DMS153 (cell line): ENCODE measurements around the gene GRID1.

Source experiments
- DNase-seq: peaks from one replicate; lab custom pipeline; 2025; lab: John Stamatoyannopoulos, UW

GRID1 gene

DNA sequence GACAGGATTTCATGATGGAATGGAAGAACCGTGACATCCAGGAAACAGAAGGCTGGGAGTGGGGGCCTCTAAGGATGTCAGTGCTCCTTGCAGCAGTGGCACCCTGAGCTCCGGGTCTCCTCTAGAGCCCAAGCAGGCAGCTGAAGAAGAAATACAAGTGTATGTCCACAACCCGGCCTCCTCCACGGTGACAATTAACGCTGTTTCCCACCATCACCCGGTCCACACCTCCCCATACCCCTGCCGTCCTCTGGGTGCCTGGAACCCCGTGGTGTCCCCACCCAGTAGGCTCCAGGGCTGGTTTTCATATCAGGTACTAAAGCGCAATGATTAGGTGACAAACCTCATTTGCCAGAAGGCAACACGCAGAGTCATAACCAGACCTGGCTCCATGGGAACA is 30.3 kb downstream of the GRID1 start:
- no peak for DNase-seq

GRCh38 chr10:86335831-86336230 is 30.8 kb downstream of the GRID1 start:
- DNase-seq, result no peak

GRCh38 chr10:86335257-86335656 is 31.3 kb downstream of the GRID1 start:
- no peak for DNase-seq

DNA sequence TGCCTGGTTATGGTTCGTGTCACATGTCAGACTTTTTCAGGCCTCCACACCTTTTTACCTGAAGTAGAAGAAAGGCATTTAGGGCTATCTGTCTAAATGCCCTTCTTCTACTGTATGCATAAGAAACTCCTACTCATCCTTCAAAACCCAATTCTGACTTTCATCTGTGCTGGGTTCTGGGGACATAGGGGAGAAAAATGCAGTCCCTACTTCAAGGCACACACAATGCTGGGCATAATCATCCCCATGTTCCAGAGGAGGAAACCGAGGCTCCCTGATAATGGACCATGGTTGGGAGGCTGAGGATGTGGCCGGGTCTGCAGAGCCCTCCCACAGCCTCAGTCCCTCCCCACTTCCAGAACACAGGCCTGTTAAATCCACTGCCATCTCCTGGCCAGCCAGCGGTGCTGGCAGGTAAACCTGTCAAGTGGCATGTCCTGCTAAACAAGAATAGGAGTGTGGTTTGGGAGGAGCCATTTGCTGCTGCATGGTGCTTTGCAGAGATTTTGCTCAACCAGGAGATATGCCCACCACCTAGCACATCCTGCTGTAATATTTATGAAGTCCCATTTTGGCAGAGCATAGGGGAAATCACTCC is 32.0 kb downstream of the GRID1 start:
- peak; percentile 76 for DNase-seq

DNA sequence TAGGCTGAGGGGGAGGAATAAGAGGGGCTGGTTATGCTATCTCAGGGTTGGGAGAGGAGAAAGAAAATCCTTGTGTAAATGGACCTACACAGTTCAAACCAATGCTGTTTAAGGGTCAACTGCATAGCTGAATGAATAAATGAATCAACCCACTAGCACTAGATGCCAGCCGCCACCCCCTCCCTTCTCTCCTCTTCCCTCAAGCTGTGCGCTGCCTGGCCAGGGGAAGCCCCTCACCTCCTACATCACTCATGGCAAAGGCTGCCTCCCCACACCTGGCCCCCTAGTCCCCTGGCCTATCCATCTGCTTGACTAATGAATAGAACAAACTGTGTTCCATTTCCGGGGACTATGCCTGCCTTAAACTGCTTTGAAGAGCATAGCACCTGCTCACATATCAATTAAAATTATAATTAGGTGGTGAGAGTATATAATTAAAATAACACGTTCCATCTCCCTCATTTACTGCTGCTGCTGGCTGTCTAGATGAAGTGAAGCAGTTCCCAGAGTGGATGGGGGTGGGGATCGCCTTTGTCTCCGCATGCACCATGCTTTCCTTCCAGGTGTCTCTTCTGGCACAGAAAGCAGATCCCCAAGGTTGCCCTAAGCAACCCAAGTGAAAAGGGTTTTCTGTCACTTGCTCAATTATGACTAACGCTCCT is 32.6 kb downstream of the GRID1 start:
- DNase-seq, result peak; percentile 42

GRCh38 chr10:86331861-86332260 is 34.7 kb downstream of the GRID1 start:
- no peak for DNase-seq

GRCh38 chr10:86330778-86331763 is 35.5 kb downstream of the GRID1 start:
- no peak for DNase-seq

- no peak for DNase-seq
Measured at GRCh38 chr10:86329896-86330680, 36.5 kb downstream of the GRID1 start.

- no peak for DNase-seq
Measured at GRCh38 chr10:86329093-86329710, 37.4 kb downstream of the GRID1 start.

DNA sequence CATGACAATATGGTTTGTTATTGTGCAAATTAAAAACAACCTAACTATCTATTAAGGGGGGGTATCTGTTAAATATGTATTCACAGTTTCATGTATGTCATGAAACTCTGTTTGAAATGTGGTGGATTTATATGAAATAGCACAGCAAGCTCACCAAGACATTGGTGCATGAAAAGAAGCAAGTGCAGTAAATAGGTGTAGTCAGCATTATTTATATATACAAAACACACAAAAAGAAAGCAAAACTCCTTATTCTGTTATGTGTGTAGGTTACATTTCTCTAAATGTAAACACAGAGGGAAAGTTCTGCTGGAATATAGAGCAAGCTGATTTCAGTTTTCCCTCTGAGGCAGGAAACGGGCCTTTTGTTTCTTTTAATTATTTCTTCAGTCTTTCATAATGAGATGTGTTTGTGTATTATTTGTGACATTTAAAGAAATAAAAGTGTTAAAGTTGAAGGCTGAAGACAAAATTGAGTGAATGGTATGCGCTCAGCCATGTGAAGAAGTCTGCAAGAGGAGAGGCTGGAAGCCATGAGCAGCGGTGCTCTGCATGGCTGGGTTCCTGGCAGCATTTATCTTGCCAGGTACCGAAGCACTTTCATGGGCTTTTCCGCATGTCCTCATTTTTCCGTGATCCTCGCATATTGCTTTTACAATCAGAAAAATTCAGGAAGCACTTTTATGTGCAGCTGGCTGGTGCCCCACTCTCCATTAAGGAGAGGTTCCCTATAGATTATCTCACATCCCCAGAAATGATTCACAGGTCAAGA is 38.5 kb downstream of the GRID1 start:
- no peak for DNase-seq

GRCh38 chr10:86325158-86325557 is 41.4 kb downstream of the GRID1 start:
- DNase-seq, result no peak

DNA sequence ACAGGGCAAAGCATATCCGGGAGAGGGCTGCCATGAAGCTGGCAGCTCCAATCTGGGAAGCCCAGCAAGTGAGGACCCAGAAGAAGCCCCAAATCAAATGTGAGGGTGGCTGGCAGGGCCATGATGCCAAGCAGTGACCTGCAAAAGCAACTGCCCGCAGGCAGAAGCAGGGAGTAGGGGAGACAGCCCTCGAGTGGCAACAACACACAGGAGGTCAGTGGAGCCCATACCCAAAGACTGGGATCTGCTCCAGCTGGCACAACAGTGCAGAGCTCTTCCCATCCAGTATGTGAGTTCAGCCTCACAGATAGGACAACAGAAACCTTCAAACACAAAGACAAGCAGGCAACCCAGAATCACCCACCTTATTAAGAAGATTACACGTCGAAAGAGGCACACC is 45.0 kb downstream of the GRID1 start:
- no peak for DNase-seq

DNA sequence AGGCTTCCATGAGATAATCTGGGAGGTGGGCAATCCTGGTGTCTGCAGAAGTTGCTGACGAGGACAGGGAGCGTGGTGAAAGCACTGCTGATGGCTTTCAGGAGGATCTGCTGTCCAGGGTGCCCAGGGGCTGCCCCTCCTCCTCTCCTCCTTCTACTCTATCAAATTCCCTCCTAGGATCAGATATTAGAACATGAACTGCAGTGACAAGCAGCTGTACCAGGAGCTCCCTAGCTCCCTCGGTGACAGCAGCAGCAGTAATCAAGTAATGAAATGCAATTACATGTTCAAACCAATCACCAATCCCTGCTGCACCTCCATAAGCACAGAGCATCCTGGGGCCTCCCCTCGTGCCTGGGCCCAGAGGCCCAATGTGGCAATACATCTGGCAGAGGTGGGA is 46.9 kb downstream of the GRID1 start:
- no peak for DNase-seq

DNA sequence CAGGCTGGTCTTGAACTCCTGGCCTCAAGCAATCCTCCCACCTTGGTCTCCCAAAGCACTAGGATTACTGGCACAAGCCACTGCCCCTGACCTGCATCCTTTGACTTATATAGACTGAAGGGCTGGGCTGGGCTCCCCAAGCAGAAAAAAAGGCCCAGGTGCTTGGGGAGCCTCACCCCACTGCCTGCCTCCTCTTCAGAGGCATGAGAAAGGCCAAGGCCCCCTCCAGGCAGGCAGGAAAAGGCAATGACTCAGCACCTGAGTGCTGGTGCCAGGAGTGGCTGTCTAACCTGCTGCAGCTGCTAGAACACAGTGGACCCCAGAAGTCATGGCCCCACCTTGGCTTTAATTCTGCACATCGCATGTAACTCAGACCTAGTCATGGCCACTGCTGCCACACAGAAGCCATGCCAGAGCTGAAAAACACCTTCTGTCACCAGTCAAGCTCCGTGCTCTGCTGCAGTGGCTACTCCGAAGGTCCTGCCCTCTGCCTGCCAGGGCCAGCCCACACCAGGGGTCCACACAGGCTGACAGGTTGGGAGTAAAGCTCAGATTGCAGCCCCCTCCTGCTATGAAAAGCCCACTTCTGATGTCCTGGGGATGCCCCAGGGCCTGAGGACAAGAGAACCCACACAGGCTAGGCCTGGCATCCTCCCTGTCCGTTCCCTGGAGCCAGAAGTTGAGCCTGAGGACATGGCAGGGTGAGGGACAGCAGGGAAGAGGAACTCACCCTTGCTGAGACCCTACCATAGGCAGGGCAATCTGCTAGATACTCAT is 48.5 kb downstream of the GRID1 start:
- no peak for DNase-seq

DNA sequence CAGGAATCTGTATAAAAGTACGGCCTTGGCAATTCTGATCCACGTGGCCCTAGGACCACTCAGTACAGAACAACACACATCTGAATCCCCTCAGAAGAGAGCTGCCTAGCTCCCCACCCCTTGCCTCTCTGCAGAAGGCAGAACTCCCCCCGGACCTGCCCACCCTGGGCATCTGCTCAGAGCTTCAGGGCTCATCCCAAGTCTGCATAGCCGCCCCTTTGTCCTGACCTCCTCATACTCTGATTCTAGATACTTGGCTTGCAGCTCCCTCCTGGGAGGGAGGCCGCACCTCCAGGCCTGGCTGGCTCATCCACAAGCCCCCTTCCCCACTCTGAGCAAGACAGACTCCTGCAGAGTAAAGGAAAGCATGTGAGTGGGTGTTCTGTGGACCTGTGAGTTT is 49.6 kb downstream of the GRID1 start:
- no peak for DNase-seq

- no peak for DNase-seq
Measured at GRCh38 chr10:86316274-86316835, 50.2 kb downstream of the GRID1 start.

DNA sequence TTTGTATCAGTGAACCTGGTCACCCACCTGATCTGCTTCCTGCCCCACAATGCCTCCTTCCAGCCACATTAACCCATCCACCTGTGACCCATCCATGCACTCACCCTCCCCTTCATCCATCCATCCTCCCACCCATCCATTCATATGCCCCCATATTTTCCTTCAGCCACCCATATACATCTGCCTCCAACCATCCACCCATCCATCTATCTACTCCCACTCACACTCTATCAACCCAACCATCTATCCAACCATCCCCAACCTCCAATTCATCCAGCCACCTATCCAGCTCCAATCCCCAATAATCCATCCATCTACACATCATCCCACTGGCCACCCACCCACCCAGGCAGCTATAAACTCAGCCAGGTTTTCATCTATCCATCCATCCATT is 51.0 kb downstream of the GRID1 start:
- no peak for DNase-seq

GRCh38 chr10:86314616-86315548 is 51.7 kb downstream of the GRID1 start:
- no peak for DNase-seq

DNA sequence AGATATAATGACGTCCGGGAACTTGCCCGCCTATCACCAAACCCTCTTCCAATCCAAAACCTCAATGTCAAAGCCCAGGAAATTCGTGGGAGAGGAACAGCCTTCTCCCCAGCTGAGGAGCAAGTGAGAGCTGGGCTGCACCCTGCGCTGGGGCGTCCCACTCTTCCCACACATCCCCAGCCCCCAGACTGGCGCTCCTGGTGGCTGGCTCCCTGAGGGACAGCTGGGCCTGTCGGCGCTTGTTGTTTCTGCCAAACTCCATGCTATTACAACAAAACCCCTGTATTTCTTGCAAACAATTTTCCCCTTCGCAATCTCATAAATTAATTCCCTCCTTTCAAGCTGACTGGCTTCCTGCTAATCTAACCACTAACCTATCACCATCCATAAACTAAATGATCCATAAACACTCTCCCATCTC is 53.0 kb downstream of the GRID1 start:
- DNase-seq, result no peak
